HCT116 (cell line): ENCODE results near the gene NDUFB2. TPM values are rescaled to one million over a fixed set of nuclear protein-coding genes. Genes with fewer than 3 reads are reported as not detected.

Experiments
- ATAC-seq: fragments of 200-7000 bp; cut with Tn5 transposase; 2 replicates; pipeline ENCODE4 v1.9.1; 2020; ENCODE audit warnings: mild to moderate bottlenecking, moderate library complexity
- BruUV-seq: library from RNA; stranded (reverse); fragments of 400-500 nt; replicated peaks from 2 replicates; lab custom pipeline; 2021; lab: Mats Ljungman, UMichigan
- CTCF ChIA-PET: fragments of 300-600 bp; sonication (Branson Sonifier 250); formaldehyde crosslinking; loops from one replicate; lab custom pipeline; 2021; ENCODE audit warnings: antibody characterized with exemption; lab: Charles Lee
- POLR2A ChIA-PET: fragments of 300-600, 350-600 bp; sonication (Branson Sonifier 250); formaldehyde crosslinking; loops from one replicate; lab custom pipeline; 2021; ENCODE audit warnings: antibody characterized with exemption; lab: Charles Lee
- RAD21 ChIA-PET, 2 experiments: fragments of 300-600 bp; sonication (Branson Sonifier 250); formaldehyde crosslinking; loops; one replicate each; lab custom pipeline; 2023; ENCODE audit warnings: low total read pairs in 2 of 2; ENCODE audit not compliant: uncharacterized antibody in 2 of 2, unreplicated experiment in 2 of 2, low non-redundant PET in 1 of 2; lab: Charles Lee
- DNase-seq: peaks from one replicate; pipeline ENCODE4 v3.0.0-alpha.2; 2010; ENCODE audit warnings: low read depth, low spot score
- H2AFZ ChIP-seq: fragments of 200-600 bp; shearing (Covaris generic), sonication (generic); 2 replicates; pipeline ENCODE4 v1.6.1; 2017; ENCODE audit warnings: low read depth, mixed run types, mixed read lengths, antibody characterized with exemption, low read length; ENCODE audit not compliant: poor library complexity, severe bottlenecking
- H3K27ac ChIP-seq: 2 replicates; pipeline ENCODE4 v1.5.1; 2012; ENCODE audit warnings: low read depth, low read length
- H3K27me3 ChIP-seq: fragments of 200-600 bp; sonication (generic); 2 replicates; pipeline ENCODE4 v1.6.1; 2016; ENCODE audit warnings: mixed run types, low read length, mixed read lengths; ENCODE audit not compliant: insufficient read depth
- H3K36me3 ChIP-seq, 2 experiments: fragments of 200-500 bp in 1 of 2; fragments of 200-600 bp in 1 of 2; sonication (Bioruptor generic) in 1 of 2; sonication (generic) in 1 of 2; 2 replicates each; pipeline versions ENCODE4 v1.5.1 to v1.6.1; 2014 to 2016; ENCODE audit warnings: low read length in 2 of 2, inconsistent platforms in 1 of 2, mixed read lengths in 1 of 2, mixed run types in 1 of 2; ENCODE audit not compliant: insufficient read depth in 2 of 2, control insufficient read depth in 1 of 2
- H3K4me1 ChIP-seq, 2 experiments: fragments of 200-600 bp in 1 of 2; sonication (generic) in 1 of 2; 2 replicates each; pipeline versions ENCODE4 v1.5.1 to v1.6.1; 2012 to 2017; ENCODE audit warnings: low read length in 2 of 2, inconsistent platforms in 1 of 2, mild to moderate bottlenecking in 1 of 2, mixed read lengths in 1 of 2, mixed run types in 1 of 2, moderate library complexity in 1 of 2; ENCODE audit not compliant: insufficient read depth in 2 of 2, control insufficient read depth in 1 of 2
- H3K4me2 ChIP-seq: fragments of 200-600 bp; sonication (generic); 2 replicates; pipeline ENCODE4 v1.6.1; 2017; ENCODE audit warnings: mixed run types, low read length, mixed read lengths
- H3K4me3 ChIP-seq, 2 experiments: fragments of 200-600 bp in 1 of 2; sonication (generic) in 1 of 2; replicated peaks in 1 of 2; 2 replicates each; pipeline ENCODE4 v1.5.1; 2011 to 2016; ENCODE audit warnings: low read length in 2 of 2, control low read depth in 1 of 2, low read depth in 1 of 2, mild to moderate bottlenecking in 1 of 2, mixed read lengths in 1 of 2, mixed run types in 1 of 2
- H3K79me2 ChIP-seq: fragments of 200-600 bp; sonication (generic); 2 replicates; pipeline ENCODE4 v1.6.1; 2017; ENCODE audit warnings: mild to moderate bottlenecking, mixed run types, low read length, moderate library complexity, mixed read lengths; ENCODE audit not compliant: insufficient read depth
- H3K9ac ChIP-seq: fragments of 200-600 bp; sonication (generic); 2 replicates; pipeline ENCODE4 v1.6.1; 2016; ENCODE audit warnings: low read length, mixed read lengths
- H3K9me2 ChIP-seq: fragments of 200-600 bp; sonication (generic), shearing (Covaris generic); 2 replicates; pipeline ENCODE4 v1.6.1; 2017; ENCODE audit warnings: mixed run types, mild to moderate bottlenecking, moderate library complexity; ENCODE audit not compliant: insufficient read depth
- H3K9me3 ChIP-seq, 2 experiments: fragments of 200-500 bp in 1 of 2; fragments of 200-600 bp in 1 of 2; sonication (Bioruptor generic) in 1 of 2; sonication (generic) in 1 of 2; 2 replicates each; pipeline ENCODE4 v1.6.1; 2014 to 2017; ENCODE audit warnings: low read length in 2 of 2, mixed read lengths in 2 of 2, inconsistent platforms in 1 of 2, low read depth in 1 of 2, mild to moderate bottlenecking in 1 of 2, mixed run types in 1 of 2, moderate library complexity in 1 of 2; ENCODE audit not compliant: control insufficient read depth in 1 of 2, insufficient read depth in 1 of 2
- H4K20me1 ChIP-seq: fragments of 200-600 bp; sonication (generic), shearing (Covaris generic); 2 replicates; pipeline ENCODE4 v1.6.1; 2017; ENCODE audit warnings: mixed run types, mild to moderate bottlenecking, moderate library complexity; ENCODE audit not compliant: insufficient read depth
- ATF3 ChIP-seq: IDR thresholded peaks from 2 replicates; pipeline ENCODE4 v1.6.1; 2012
- CBX3 ChIP-seq: IDR thresholded peaks from 2 replicates; pipeline ENCODE4 v1.6.1; 2012; ENCODE audit warnings: low read depth
- CEBPB ChIP-seq: IDR thresholded peaks from 2 replicates; pipeline ENCODE4 v1.6.1; 2012; ENCODE audit warnings: low read depth
- EGR1 ChIP-seq: IDR thresholded peaks from 2 replicates; pipeline ENCODE4 v1.6.1; 2012; ENCODE audit warnings: low read depth
- ELF1 ChIP-seq: IDR thresholded peaks from 2 replicates; pipeline ENCODE4 v1.6.1; 2012; ENCODE audit warnings: low read depth, borderline replicate concordance
- EZH2 ChIP-seq: fragments of 200-600 bp; sonication (generic); IDR thresholded peaks from 2 replicates; pipeline ENCODE4 v1.6.1; 2017; ENCODE audit warnings: antibody characterized with exemption, mixed run types
- FOSL1 ChIP-seq: IDR thresholded peaks from 2 replicates; pipeline ENCODE4 v1.6.1; 2012; ENCODE audit warnings: low read depth
- JUND ChIP-seq: IDR thresholded peaks from 2 replicates; pipeline ENCODE4 v1.6.1; 2012
- POLR2A ChIP-seq: IDR thresholded peaks from 2 replicates; pipeline ENCODE4 v1.7.0; 2011; ENCODE audit warnings: borderline replicate concordance; ENCODE audit not compliant: insufficient read depth, insufficient read length; ENCODE audit errors: extremely low read depth
- POLR2AphosphoS5 ChIP-seq: IDR thresholded peaks from 2 replicates; pipeline ENCODE4 v1.6.1; 2011; ENCODE audit warnings: mild to moderate bottlenecking, low read depth, low read length, moderate library complexity
- SIN3A ChIP-seq: IDR thresholded peaks from 2 replicates; pipeline ENCODE4 v1.6.1; 2012; ENCODE audit warnings: low read depth
- SP1 ChIP-seq: IDR thresholded peaks from 2 replicates; pipeline ENCODE4 v1.6.1; 2012; ENCODE audit warnings: low read depth
- SRF ChIP-seq: IDR thresholded peaks from 2 replicates; pipeline ENCODE4 v1.6.1; 2012; ENCODE audit warnings: low read depth
- ZFX ChIP-seq: fragments of 450-650 bp; IDR thresholded peaks from 2 replicates; pipeline ENCODE4 v1.6.1; 2017
- ZNF274 ChIP-seq: fragments of 200-500 bp; sonication (Bioruptor generic); IDR thresholded peaks from 2 replicates; pipeline ENCODE4 v1.6.1; 2014; ENCODE audit warnings: mild to moderate bottlenecking, low read depth, low read length, inconsistent platforms
- intact Hi-C: fragments of 100-400 bp; cut with micrococcal nuclease; formaldehyde crosslinking; loops from 2 replicates; pipeline ENCODE4 v1.10.0; 2022
- total RNA-seq: library from RNA; stranded (reverse); gene quantifications from one replicate; pipeline ENCODE4 v1.2.1, GENCODE V29; 2021; ENCODE audit not compliant: unreplicated experiment
- TF ChIP-seq, protein P1 (sequence below), 3 experiments: fragments of 200-600 bp in 1 of 3; sonication (generic) in 1 of 3; IDR thresholded peaks in 2 of 3; conservative IDR thresholded peaks in 1 of 3; 2 replicates each; pipeline ENCODE4 v1.5.1; 2012 to 2017; ENCODE audit warnings: low read depth in 2 of 3, low read length in 2 of 3, antibody characterized with exemption in 1 of 3, borderline replicate concordance in 1 of 3, control low read depth in 1 of 3, mild to moderate bottlenecking in 1 of 3, mixed read lengths in 1 of 3, mixed run types in 1 of 3, moderate library complexity in 1 of 3; ENCODE audit not compliant: insufficient read depth in 1 of 3
- TF ChIP-seq, protein P2 (sequence below): IDR thresholded peaks from 2 replicates; pipeline ENCODE4 v1.6.1; 2012; ENCODE audit warnings: low read depth

Gene NDUFB2
- total RNA-seq, 1 experiment from 2014 or later: 143 TPM

DNA sequence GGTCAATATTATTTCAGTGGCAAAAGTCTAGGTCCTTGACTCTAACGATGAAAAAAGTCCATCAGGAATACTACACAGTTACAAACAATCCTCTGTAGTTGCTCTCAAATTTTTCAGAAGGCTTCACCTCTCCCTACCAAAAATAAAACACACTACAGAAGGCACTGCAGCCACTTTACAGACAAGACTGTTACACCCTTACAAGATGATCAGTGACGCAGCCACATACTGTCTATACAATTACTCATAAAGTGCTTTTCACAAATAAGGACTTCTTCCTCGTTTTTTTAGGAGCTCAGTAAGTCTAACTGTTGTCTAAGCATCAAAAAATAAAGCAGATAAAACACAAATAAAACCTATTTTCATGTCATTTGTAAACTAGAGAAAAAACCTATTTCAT, 27.1 kb downstream of the NDUFB2 start (continued):
- no peak for TF ChIP-seq ELF1
- no peak for TF ChIP-seq CBX3
- TF ChIP-seq SRF: no peak
- no peak for TF ChIP-seq CEBPB

GRCh38 chr7:140724706-140725105, 28.2 kb downstream of the NDUFB2 start:
- no peak overlapping the region for H2AFZ ChIP-seq
- DNase-seq: no peak

More at GRCh38 chr7:140724706-140725105, 28.2 kb downstream of the NDUFB2 start:
- no TSS peak for BruUV-seq
- TF ChIP-seq CBX3 (no peak), EGR1 (no peak), POLR2AphosphoS5 (no peak), ATF3 (no peak), JUND (no peak), SP1 (no peak), CEBPB (no peak), ZNF274 (no peak), ZFX (no peak), POLR2A (no peak), SIN3A (no peak), FOSL1 (no peak), EZH2 (no peak)
- TF ChIP-seq, protein P1, sequence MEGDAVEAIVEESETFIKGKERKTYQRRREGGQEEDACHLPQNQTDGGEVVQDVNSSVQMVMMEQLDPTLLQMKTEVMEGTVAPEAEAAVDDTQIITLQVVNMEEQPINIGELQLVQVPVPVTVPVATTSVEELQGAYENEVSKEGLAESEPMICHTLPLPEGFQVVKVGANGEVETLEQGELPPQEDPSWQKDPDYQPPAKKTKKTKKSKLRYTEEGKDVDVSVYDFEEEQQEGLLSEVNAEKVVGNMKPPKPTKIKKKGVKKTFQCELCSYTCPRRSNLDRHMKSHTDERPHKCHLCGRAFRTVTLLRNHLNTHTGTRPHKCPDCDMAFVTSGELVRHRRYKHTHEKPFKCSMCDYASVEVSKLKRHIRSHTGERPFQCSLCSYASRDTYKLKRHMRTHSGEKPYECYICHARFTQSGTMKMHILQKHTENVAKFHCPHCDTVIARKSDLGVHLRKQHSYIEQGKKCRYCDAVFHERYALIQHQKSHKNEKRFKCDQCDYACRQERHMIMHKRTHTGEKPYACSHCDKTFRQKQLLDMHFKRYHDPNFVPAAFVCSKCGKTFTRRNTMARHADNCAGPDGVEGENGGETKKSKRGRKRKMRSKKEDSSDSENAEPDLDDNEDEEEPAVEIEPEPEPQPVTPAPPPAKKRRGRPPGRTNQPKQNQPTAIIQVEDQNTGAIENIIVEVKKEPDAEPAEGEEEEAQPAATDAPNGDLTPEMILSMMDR (IDR thresholded peaks at IDR 0.05 in 2 of 3, conservative IDR thresholded peaks at IDR 0.05 in 1 of 3; ENCODE audit: borderline replicate concordance in 1 of 3, insufficient read depth in 1 of 3, low read depth in 2 of 3, low read length in 2 of 3): no peak
- TF ChIP-seq, protein P2, sequence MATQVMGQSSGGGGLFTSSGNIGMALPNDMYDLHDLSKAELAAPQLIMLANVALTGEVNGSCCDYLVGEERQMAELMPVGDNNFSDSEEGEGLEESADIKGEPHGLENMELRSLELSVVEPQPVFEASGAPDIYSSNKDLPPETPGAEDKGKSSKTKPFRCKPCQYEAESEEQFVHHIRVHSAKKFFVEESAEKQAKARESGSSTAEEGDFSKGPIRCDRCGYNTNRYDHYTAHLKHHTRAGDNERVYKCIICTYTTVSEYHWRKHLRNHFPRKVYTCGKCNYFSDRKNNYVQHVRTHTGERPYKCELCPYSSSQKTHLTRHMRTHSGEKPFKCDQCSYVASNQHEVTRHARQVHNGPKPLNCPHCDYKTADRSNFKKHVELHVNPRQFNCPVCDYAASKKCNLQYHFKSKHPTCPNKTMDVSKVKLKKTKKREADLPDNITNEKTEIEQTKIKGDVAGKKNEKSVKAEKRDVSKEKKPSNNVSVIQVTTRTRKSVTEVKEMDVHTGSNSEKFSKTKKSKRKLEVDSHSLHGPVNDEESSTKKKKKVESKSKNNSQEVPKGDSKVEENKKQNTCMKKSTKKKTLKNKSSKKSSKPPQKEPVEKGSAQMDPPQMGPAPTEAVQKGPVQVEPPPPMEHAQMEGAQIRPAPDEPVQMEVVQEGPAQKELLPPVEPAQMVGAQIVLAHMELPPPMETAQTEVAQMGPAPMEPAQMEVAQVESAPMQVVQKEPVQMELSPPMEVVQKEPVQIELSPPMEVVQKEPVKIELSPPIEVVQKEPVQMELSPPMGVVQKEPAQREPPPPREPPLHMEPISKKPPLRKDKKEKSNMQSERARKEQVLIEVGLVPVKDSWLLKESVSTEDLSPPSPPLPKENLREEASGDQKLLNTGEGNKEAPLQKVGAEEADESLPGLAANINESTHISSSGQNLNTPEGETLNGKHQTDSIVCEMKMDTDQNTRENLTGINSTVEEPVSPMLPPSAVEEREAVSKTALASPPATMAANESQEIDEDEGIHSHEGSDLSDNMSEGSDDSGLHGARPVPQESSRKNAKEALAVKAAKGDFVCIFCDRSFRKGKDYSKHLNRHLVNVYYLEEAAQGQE: no peak
- intact Hi-C loops: no loop called here
- H3K4me2 ChIP-seq: no peak overlapping the region
- H3K9me3 ChIP-seq: no peaks in the 10 kb centered on the region
- ATAC-seq: no peak
- no peaks in the 10 kb centered on the region for H3K9me2 ChIP-seq
- no peaks in the 10 kb centered on the region for H4K20me1 ChIP-seq
- no peaks in the 10 kb centered on the region for H3K79me2 ChIP-seq
- H3K36me3 ChIP-seq: no peaks in the 10 kb centered on the region
- RAD21 ChIA-PET: no interaction called here
- CTCF ChIA-PET: no interaction called here
- H3K9ac ChIP-seq: no peak overlapping the region
- H3K4me1 ChIP-seq: no peaks in the 10 kb centered on the region
- no peak overlapping the region for H3K27ac ChIP-seq
- POLR2A ChIA-PET: no interaction called here
- H3K27me3 ChIP-seq: no peaks in the 10 kb centered on the region
- no peak overlapping the region for H3K4me3 ChIP-seq
